HEK293 (cell line): ENCODE measurements around the gene LRCH4.

Experiments
- ATF2 ChIP-seq: fragments of 450-650 bp; formaldehyde crosslinking; IDR thresholded peaks from 2 replicates; pipeline ENCODE4 v1.5.1; 2016; ENCODE audit warnings: missing biosample characterization, missing genetic modification characterization, low read depth
- GLI4 ChIP-seq: fragments of 450-650 bp; formaldehyde crosslinking; IDR thresholded peaks from 2 replicates; pipeline ENCODE4 v1.5.1; 2016; ENCODE audit warnings: missing biosample characterization, missing genetic modification characterization
- HOXC10 ChIP-seq: sonication (generic); formaldehyde crosslinking; IDR thresholded peaks from 2 replicates; pipeline ENCODE4 v1.8.1; 2023; ENCODE audit warnings: mild to moderate bottlenecking, missing genetic modification reagents
- IKZF3 ChIP-seq: fragments of 450-650 bp; IDR thresholded peaks from 2 replicates; pipeline ENCODE4 v1.5.0; 2018; ENCODE audit warnings: missing biosample characterization, mild to moderate bottlenecking, missing genetic modification characterization, moderate library complexity
- PRDM4 ChIP-seq: fragments of 450-650 bp; formaldehyde crosslinking; IDR thresholded peaks from 2 replicates; pipeline ENCODE4 v1.5.1; 2017; ENCODE audit warnings: missing biosample characterization, missing genetic modification characterization
- REST ChIP-seq: fragments of 450-650 bp; formaldehyde crosslinking; IDR thresholded peaks from 2 replicates; pipeline ENCODE4 v1.5.1; 2016; ENCODE audit warnings: missing biosample characterization, missing genetic modification characterization
- TCF7L2 ChIP-seq: IDR thresholded peaks from 2 replicates; pipeline ENCODE4 v1.6.1; 2011; ENCODE audit warnings: low read depth, mild to moderate bottlenecking, inconsistent platforms, low read length, moderate library complexity, borderline replicate concordance
- YY1 ChIP-seq: fragments of 450-650 bp; formaldehyde crosslinking; IDR thresholded peaks from 2 replicates; pipeline ENCODE4 v1.5.1; 2018; ENCODE audit warnings: missing biosample characterization, missing genetic modification characterization
- ZBTB44 ChIP-seq: fragments of 450-650 bp; IDR thresholded peaks from 2 replicates; pipeline ENCODE4 v1.5.1; 2018; ENCODE audit warnings: missing biosample characterization, mild to moderate bottlenecking, missing genetic modification characterization
- ZIC2 ChIP-seq: fragments of 450-650 bp; formaldehyde crosslinking; IDR thresholded peaks from 2 replicates; pipeline ENCODE4 v1.5.1; 2016; ENCODE audit warnings: missing biosample characterization, missing genetic modification characterization
- ZNF155 ChIP-seq: fragments of 450-650 bp; formaldehyde crosslinking; IDR thresholded peaks from 2 replicates; pipeline ENCODE4 v1.5.1; 2016; ENCODE audit warnings: missing biosample characterization, missing genetic modification characterization
- ZNF157 ChIP-seq: fragments of 450-650 bp; formaldehyde crosslinking; IDR thresholded peaks from 2 replicates; pipeline ENCODE4 v1.5.1; 2016; ENCODE audit warnings: missing biosample characterization, missing genetic modification characterization
- ZNF16 ChIP-seq: fragments of 450-650 bp; formaldehyde crosslinking; IDR thresholded peaks from 2 replicates; pipeline ENCODE4 v1.5.1; 2016; ENCODE audit warnings: low read depth, missing biosample characterization, missing genetic modification characterization
- ZNF184 ChIP-seq: fragments of 450-650 bp; IDR thresholded peaks from 2 replicates; pipeline ENCODE4 v1.5.1; 2018; ENCODE audit warnings: missing biosample characterization, mild to moderate bottlenecking, missing genetic modification characterization
- ZNF202 ChIP-seq: fragments of 450-650 bp; formaldehyde crosslinking; IDR thresholded peaks from 2 replicates; pipeline ENCODE4 v1.5.1; 2016; ENCODE audit warnings: missing biosample characterization, missing genetic modification characterization, borderline replicate concordance
- ZNF280C ChIP-seq: fragments of 450-650 bp; formaldehyde crosslinking; IDR thresholded peaks from 2 replicates; pipeline ENCODE4 v1.5.1; 2016; ENCODE audit warnings: missing biosample characterization, missing genetic modification characterization
- ZNF391 ChIP-seq: fragments of 450-650 bp; formaldehyde crosslinking; IDR thresholded peaks from 2 replicates; pipeline ENCODE4 v1.5.1; 2016; ENCODE audit warnings: low read depth, missing biosample characterization, missing genetic modification characterization, borderline replicate concordance
- ZNF404 ChIP-seq: fragments of 450-650 bp; formaldehyde crosslinking; IDR thresholded peaks from 2 replicates; pipeline ENCODE4 v1.5.1; 2017; ENCODE audit warnings: missing biosample characterization, missing genetic modification characterization
- ZNF449 ChIP-seq: fragments of 450-650 bp; formaldehyde crosslinking; IDR thresholded peaks from 2 replicates; pipeline ENCODE4 v1.5.1; 2017; ENCODE audit warnings: missing biosample characterization, mild to moderate bottlenecking, missing genetic modification characterization, moderate library complexity
- ZNF701 ChIP-seq: fragments of 450-650 bp; formaldehyde crosslinking; IDR thresholded peaks from 2 replicates; pipeline ENCODE4 v1.5.1; 2016; ENCODE audit warnings: missing biosample characterization, missing genetic modification characterization
- ZNF707 ChIP-seq: fragments of 450-650 bp; formaldehyde crosslinking; IDR thresholded peaks from 2 replicates; pipeline ENCODE4 v1.5.1; 2016; ENCODE audit warnings: missing biosample characterization, missing genetic modification characterization
- ZNF76 ChIP-seq: fragments of 450-650 bp; formaldehyde crosslinking; IDR thresholded peaks from 2 replicates; pipeline ENCODE4; 2016; ENCODE audit warnings: low read depth, missing biosample characterization, missing genetic modification characterization, borderline replicate concordance
- ZSCAN30 ChIP-seq: fragments of 450-650 bp; IDR thresholded peaks from 2 replicates; pipeline ENCODE4 v1.5.1; 2018; ENCODE audit warnings: missing biosample characterization, mild to moderate bottlenecking, missing genetic modification characterization, moderate library complexity
- ZSCAN4 ChIP-seq: fragments of 450-650 bp; formaldehyde crosslinking; IDR thresholded peaks from 2 replicates; pipeline ENCODE4 v1.5.1; 2017; ENCODE audit warnings: missing biosample characterization, missing genetic modification characterization

Gene LRCH4

GRCh38 chr7:100611983-100612729 lies 26.2 kb upstream of the LRCH4 start, which contains the start of gene MOSPD3 (continued):
- TF ChIP-seq REST: no peak
- TF ChIP-seq ZNF391: no peak
- TF ChIP-seq ZNF202 (tag by site-specific recombination): no peak
- no peak for TF ChIP-seq ZNF184 (tag by site-specific recombination)
- TF ChIP-seq ZIC2 (tag by site-specific recombination): no peak
- no peak for TF ChIP-seq ZNF404 (tag by site-specific recombination)
- TF ChIP-seq TCF7L2: peak; percentile 37; the same call in 1 of the 2 replicates
- TF ChIP-seq ZNF280C (tag by site-specific recombination): no peak
- TF ChIP-seq ZNF16 (tag by site-specific recombination): no peak
- no peak for TF ChIP-seq IKZF3
- no peak; the same call in 1 of the 2 replicates for TF ChIP-seq YY1 (tag by site-specific recombination)
- no peak for TF ChIP-seq HOXC10
- TF ChIP-seq ATF2 (tag by site-specific recombination): peak; percentile 98
- TF ChIP-seq ZSCAN4: no peak
- no peak for TF ChIP-seq ZSCAN30
- peak; percentile 60; the same call in 1 of the 2 replicates for TF ChIP-seq ZNF449
- no peak for TF ChIP-seq PRDM4 (tag by site-specific recombination)
- TF ChIP-seq ZNF76: no peak
- 0 out of 2 replicates have a peak, but pooled peaks have one; percentile 5 for TF ChIP-seq ZBTB44 (tag by site-specific recombination)
- TF ChIP-seq GLI4 (tag by site-specific recombination): no peak
- no peak for TF ChIP-seq ZNF707 (tag by site-specific recombination)
- no peak for TF ChIP-seq ZNF155 (tag by site-specific recombination)
- no peak for TF ChIP-seq ZNF157 (tag by site-specific recombination)
- TF ChIP-seq ZNF701 (tag by site-specific recombination): no peak
